Stimulated activated naive CD4-positive, alpha-beta T cell (primary cell): ENCODE measurements around the gene PKP2.

ENCODE experiments used
- DNase-seq, 6 experiments: peaks; one replicate each; lab custom pipeline; 2025; lab: John Stamatoyannopoulos, UW

PKP2 gene

GRCh38 chr12:32896432-32897280 lies at the start of gene PKP2:
PKP2 (minus strand) TSS chr12:32896777; CDS start chr12:32896731, 46 bp downstream.
- peak in 3 of 6 experiments; percentile 9 to 29 (median 16) for DNase-seq

- no peak for DNase-seq
Observed at GRCh38 chr12:32944195-32944594, 47.6 kb upstream of the PKP2 start.

GRCh38 chr12:32939801-32940200 lies 43.2 kb upstream of the PKP2 start:
- no peak for DNase-seq

GRCh38 chr12:32926963-32927362 lies 30.4 kb upstream of the PKP2 start:
- DNase-seq = no peak

GRCh38 chr12:32926356-32926755 lies 29.8 kb upstream of the PKP2 start:
- no peak for DNase-seq

- no peak for DNase-seq
Observed at GRCh38 chr12:32922546-32923297, 26.1 kb upstream of the PKP2 start.

- no peak for DNase-seq
Observed at GRCh38 chr12:32921397-32921796, 24.8 kb upstream of the PKP2 start.

GRCh38 chr12:32920506-32921085 lies 24.0 kb upstream of the PKP2 start:
- DNase-seq = no peak

- no peak for DNase-seq
Observed at GRCh38 chr12:32918890-32919801, 22.6 kb upstream of the PKP2 start.

GRCh38 chr12:32917094-32917611 lies 20.6 kb upstream of the PKP2 start:
- no peak for DNase-seq

GRCh38 chr12:32907898-32908476 lies 11.4 kb upstream of the PKP2 start:
- no peak for DNase-seq

GRCh38 chr12:32907166-32907565 lies 10.6 kb upstream of the PKP2 start:
- DNase-seq = no peak

GRCh38 chr12:32906399-32907165 lies 10.0 kb upstream of the PKP2 start:
- no peak for DNase-seq

GRCh38 chr12:32903763-32904162 lies 7.2 kb upstream of the PKP2 start:
- DNase-seq = no peak

- DNase-seq = no peak
Observed at GRCh38 chr12:32903318-32903717, 6.7 kb upstream of the PKP2 start.

- DNase-seq = no peak
Observed at GRCh38 chr12:32902287-32902997, 5.9 kb upstream of the PKP2 start.

- no peak for DNase-seq
Observed at GRCh38 chr12:32901553-32901952, 5.0 kb upstream of the PKP2 start.

- DNase-seq = no peak
Observed at GRCh38 chr12:32897687-32898573, 1.4 kb upstream of the PKP2 start.

GRCh38 chr12:32897281-32897610 lies 669 bp upstream of the PKP2 start:
- no peak for DNase-seq
